GM12872 (cell line): ENCODE measurements around the gene SEPHS2.
A peak's percentile ranks its signal among the peaks of the same experiment; 100 is the strongest.

Experiments used
- TF ChIP-seq, protein P1 (sequence below): IDR thresholded peaks from 3 replicates; pipeline ENCODE4 v1.5.1; 2011; ENCODE audit warnings: low read depth, mild to moderate bottlenecking, low read length, moderate library complexity; ENCODE audit not compliant: insufficient read depth

SEPHS2 gene, protein sequence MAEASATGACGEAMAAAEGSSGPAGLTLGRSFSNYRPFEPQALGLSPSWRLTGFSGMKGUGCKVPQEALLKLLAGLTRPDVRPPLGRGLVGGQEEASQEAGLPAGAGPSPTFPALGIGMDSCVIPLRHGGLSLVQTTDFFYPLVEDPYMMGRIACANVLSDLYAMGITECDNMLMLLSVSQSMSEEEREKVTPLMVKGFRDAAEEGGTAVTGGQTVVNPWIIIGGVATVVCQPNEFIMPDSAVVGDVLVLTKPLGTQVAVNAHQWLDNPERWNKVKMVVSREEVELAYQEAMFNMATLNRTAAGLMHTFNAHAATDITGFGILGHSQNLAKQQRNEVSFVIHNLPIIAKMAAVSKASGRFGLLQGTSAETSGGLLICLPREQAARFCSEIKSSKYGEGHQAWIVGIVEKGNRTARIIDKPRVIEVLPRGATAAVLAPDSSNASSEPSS

DNA sequence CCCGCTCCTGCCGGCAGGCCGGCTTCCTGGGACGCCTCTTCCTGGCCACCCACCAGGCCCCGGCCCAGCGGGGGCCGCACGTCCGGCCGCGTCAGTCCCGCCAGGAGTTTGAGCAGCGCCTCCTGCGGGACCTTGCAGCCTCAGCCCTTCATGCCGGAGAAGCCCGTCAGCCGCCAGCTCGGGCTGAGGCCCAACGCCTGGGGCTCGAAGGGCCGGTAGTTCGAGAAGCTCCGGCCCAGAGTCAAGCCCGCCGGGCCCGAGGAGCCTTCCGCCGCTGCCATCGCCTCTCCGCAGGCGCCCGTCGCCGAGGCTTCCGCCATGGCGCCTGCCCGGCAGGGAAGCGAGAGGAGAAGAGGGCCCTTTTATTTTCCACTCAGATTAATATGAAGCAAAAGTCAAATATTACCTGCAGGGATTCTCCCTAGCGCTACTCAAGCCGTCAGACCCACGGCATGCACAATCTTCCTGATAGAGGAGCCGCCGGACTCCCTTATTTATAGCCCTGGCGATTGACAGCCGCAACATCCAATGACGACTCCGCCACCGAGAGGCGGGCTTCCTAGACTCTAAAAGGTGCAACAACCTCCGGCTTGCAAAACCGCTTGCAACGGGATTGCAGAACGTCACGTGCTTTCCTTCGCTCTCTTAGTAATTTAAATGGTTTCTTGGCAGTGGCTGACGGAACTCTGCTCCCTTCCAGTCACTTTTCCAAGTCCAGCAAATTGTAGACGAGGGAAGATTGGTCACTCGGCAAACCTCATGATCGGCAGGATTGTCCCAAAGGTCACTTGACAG is at the start of gene SEPHS2:
Gene SEPHS2 (minus strand): TSS at position 467 of the 795 bp plus-strand sequence. CDS start 147 bp downstream, at position 320.
- TF ChIP-seq, protein P1, sequence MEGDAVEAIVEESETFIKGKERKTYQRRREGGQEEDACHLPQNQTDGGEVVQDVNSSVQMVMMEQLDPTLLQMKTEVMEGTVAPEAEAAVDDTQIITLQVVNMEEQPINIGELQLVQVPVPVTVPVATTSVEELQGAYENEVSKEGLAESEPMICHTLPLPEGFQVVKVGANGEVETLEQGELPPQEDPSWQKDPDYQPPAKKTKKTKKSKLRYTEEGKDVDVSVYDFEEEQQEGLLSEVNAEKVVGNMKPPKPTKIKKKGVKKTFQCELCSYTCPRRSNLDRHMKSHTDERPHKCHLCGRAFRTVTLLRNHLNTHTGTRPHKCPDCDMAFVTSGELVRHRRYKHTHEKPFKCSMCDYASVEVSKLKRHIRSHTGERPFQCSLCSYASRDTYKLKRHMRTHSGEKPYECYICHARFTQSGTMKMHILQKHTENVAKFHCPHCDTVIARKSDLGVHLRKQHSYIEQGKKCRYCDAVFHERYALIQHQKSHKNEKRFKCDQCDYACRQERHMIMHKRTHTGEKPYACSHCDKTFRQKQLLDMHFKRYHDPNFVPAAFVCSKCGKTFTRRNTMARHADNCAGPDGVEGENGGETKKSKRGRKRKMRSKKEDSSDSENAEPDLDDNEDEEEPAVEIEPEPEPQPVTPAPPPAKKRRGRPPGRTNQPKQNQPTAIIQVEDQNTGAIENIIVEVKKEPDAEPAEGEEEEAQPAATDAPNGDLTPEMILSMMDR: peak; percentile 45; the same call in 2 of the 3 replicates

DNA sequence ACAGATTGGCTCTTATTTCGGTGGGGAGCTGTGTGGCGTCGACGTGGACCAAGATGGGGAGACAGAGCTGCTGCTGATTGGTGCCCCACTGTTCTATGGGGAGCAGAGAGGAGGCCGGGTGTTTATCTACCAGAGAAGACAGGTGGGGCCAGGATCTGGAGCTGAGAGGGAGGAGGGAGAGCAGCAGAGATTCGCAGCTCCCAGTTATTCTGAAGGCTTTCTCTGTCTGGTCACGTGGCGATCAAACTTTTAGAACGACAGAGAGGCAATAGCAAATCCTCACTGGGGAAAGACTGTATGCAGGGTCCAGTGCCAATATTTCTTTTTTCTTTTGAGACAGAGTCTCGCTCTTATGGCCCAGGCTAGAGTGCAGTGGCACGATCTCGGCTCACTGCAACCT is 49.0 kb upstream of the SEPHS2 start:
- TF ChIP-seq, protein P1: no peak

DNA sequence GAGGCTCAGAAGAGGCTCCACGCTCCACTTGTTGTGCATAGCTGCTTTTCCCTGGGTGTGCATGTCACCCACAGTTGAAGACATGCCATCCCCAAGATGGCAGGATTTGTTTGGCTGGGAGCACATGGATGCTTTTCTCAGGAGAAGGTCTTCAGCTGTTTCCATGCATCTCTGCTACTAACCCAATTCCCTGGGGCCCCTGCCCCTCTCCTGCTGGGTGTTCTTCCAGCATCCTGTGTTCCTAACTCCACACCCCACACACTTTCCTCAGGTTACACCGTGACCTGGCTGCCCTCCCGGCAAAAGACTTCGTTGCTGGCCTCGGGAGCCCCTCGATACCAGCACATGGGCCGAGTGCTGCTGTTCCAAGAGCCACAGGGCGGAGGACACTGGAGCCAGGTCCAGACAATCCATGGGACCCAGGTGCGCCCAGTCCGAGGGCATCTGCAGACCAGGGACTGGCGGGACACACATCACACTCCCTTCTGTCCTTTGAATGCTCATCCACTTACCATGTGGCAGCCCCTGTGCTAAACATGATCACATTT is 48.3 kb upstream of the SEPHS2 start:
- TF ChIP-seq, protein P1: no peak

DNA sequence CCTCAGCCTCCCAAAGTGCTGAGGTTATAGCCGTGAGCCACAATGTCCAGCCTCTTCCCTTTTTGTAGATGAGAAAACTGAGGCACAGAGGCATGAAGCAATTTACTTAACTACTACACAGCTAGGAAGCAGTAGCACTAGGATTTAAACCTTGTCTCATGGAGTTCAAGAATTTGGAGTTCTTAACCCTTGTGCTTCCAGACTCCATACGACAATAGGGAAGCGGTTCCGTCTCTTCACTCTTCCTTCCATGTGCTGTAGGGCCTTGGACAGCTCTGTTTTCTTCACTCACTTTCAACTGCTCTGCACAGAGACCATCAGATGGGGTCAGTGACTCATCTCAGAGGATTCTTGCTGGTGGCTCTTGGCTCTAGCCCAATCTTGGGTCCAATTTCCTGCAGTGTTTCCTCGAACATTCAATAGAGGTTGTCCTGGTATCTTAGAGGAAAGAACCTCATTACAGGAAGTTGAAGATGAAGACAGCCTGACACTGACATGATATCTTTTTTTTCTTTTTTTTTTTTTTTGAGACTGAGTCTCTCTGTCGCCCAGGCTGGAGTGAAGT is 46.2 kb upstream of the SEPHS2 start:
- TF ChIP-seq, protein P1: no peak

DNA sequence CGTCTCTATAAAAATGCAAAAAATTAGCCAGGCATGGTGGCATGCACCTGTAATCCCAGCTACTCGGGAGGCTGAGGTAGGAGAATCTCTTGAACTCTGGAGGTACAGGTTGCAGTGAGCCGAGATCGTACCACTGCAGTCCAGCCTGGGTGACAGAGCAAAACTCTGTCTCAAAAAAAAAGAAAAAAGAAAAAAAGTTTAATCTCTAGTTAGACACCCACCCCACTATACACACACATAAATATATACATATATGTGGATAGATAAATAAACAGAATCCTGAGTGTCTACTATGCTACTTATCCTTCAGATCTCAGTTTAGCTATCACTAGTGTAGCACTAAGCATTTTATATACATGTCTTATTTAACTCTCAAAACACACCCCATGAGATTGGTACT is 45.6 kb upstream of the SEPHS2 start:
- TF ChIP-seq, protein P1: no peak

DNA sequence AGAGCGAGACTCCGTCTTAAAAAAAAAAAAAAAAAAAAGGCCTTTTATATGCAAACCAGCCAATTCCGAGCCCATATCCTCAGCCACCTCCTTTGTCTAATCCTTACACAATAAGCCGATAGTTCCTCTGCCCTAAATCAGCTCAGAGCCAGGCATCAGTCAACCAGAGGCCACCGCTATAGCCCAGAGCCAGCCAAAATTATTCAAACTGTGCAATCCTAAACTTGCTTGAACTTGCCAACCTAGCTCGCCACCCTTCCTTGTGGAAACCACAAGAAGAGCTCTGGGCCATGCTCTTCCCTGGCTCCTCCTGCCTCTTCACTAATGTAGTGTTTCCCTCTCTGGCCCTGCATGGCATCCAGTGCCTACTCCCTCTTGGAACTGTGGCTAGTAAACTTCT is 44.5 kb upstream of the SEPHS2 start:
- TF ChIP-seq, protein P1: no peak
